C4-2B (cell line): ENCODE data around the gene SEH1L.

Source experiments
- CTCF ChIP-seq: fragments of 450-650 bp; conservative IDR thresholded peaks from 2 replicates; pipeline ENCODE4 v1.5.1; 2017; ENCODE audit warnings: mild to moderate bottlenecking
- ZFX ChIP-seq: fragments of 450-650 bp; IDR thresholded peaks from 2 replicates; pipeline ENCODE4 v1.6.1; 2017

- TF ChIP-seq CTCF (no peak), ZFX (no peak)
These were observed 35.7 kb upstream of the SEH1L start for GRCh38 chr18:12911929-12912703.
